Measurements from ENCODE around the gene NDE1.
"Not testable (repeated sequence)": the region's sequence is repeated elsewhere in the genome, so short reads cannot be mapped to it uniquely, and the experiment has no call there.

Gene NDE1

GRCh38 chr16:15606518-15607220 lies 43.4 kb upstream of the NDE1 start:
- no peak overlapping the region for H3K4me3 ChIP-seq (ENCODE audit: control insufficient read depth, low read depth, low read length)
- no peak for DNase-seq (ENCODE audit: low read depth)
- no peak for TF ChIP-seq CTCF (conservative IDR thresholded peaks at IDR 0.05; ENCODE audit: control insufficient read depth, insufficient read depth, low read depth, low read length)

GRCh38 chr16:15607221-15607699 lies 42.8 kb upstream of the NDE1 start:
- not testable (repeated sequence) for H3K4me3 ChIP-seq (ENCODE audit: control insufficient read depth, low read depth, low read length); DNase-seq (ENCODE audit: low read depth)

- DNase-seq (ENCODE audit: low read depth): peak; percentile 88
- no peak for TF ChIP-seq CTCF (conservative IDR thresholded peaks at IDR 0.05; ENCODE audit: control insufficient read depth, insufficient read depth, low read depth, low read length)
- H3K4me3 ChIP-seq (ENCODE audit: control insufficient read depth, low read depth, low read length): no peak overlapping the region
These were observed 42.2 kb upstream of the NDE1 start for GRCh38 chr16:15607700-15608396.

- DNase-seq (ENCODE audit: low read depth): peak; percentile 14
- no peak for TF ChIP-seq CTCF (conservative IDR thresholded peaks at IDR 0.05; ENCODE audit: control insufficient read depth, insufficient read depth, low read depth, low read length)
- no peak overlapping the region for H3K4me3 ChIP-seq (ENCODE audit: control insufficient read depth, low read depth, low read length)
These were observed 41.4 kb upstream of the NDE1 start for GRCh38 chr16:15608398-15609285.

GRCh38 chr16:15609286-15609649 lies 40.8 kb upstream of the NDE1 start:
- H3K4me3 ChIP-seq (ENCODE audit: control insufficient read depth, low read depth, low read length): no peak overlapping the region
- no peak for TF ChIP-seq CTCF (conservative IDR thresholded peaks at IDR 0.05; ENCODE audit: control insufficient read depth, insufficient read depth, low read depth, low read length)
- no peak for DNase-seq (ENCODE audit: low read depth)

- DNase-seq (ENCODE audit: low read depth): peak; percentile 70
- no peak overlapping the region for H3K4me3 ChIP-seq (ENCODE audit: control insufficient read depth, low read depth, low read length)
- TF ChIP-seq CTCF (conservative IDR thresholded peaks at IDR 0.05; ENCODE audit: control insufficient read depth, insufficient read depth, low read depth, low read length): no peak
These were observed 39.6 kb upstream of the NDE1 start for GRCh38 chr16:15610369-15610871.

Data from fibroblast of mammary gland (primary cell).